HL-60 (cell line): ENCODE data around the gene RERE.

Source experiments
- DNase-seq, 2 experiments: peaks; one replicate each; pipeline ENCODE4 v3.0.0-alpha.2; 2010 to 2020; ENCODE audit warnings: low read depth in 1 of 2, low spot score in 1 of 2
- H3K27ac ChIP-seq: fragments of 250-450 bp; sonication (Bioruptor Pico); replicated peaks from 2 replicates; pipeline ENCODE4 v1.5.1; 2020; ENCODE audit warnings: mild to moderate bottlenecking, moderate library complexity
- H3K27me3 ChIP-seq: fragments of 250-450 bp; sonication (Bioruptor Pico); 2 replicates; pipeline ENCODE4 v1.5.1; 2021; ENCODE audit warnings: mild to moderate bottlenecking, moderate library complexity; ENCODE audit not compliant: insufficient read depth, poor library complexity, severe bottlenecking
- H3K4me3 ChIP-seq: replicated peaks from 2 replicates; pipeline ENCODE4 v1.5.1; 2011; ENCODE audit warnings: mild to moderate bottlenecking, control low read depth, low read length; ENCODE audit not compliant: insufficient read depth
- CTCF ChIP-seq: IDR thresholded peaks from one replicate; pipeline ENCODE4 v1.5.1; 2011; ENCODE audit warnings: low read length, control low read depth, inconsistent platforms; ENCODE audit not compliant: insufficient read depth
- GABPA ChIP-seq: IDR thresholded peaks from 2 replicates; pipeline ENCODE4 v1.6.1; 2012; ENCODE audit warnings: low read depth
- POLR2AphosphoS5 ChIP-seq: IDR thresholded peaks from 2 replicates; pipeline ENCODE4 v1.6.1; 2012; ENCODE audit warnings: low read depth
- REST ChIP-seq: IDR thresholded peaks from 2 replicates; pipeline ENCODE4 v1.6.1; 2012; ENCODE audit warnings: low read depth; ENCODE audit not compliant: insufficient replicate concordance
- SPI1 ChIP-seq: IDR thresholded peaks from 2 replicates; pipeline ENCODE4 v1.6.1; 2012; ENCODE audit warnings: low read depth, mild to moderate bottlenecking, borderline replicate concordance

The RERE gene

GRCh38 chr1:8455700-8456307 is 361.6 kb downstream of the RERE start:
- DNase-seq, result no peak
- no peak overlapping the region for H3K4me3 ChIP-seq
- no peak overlapping the region for H3K27ac ChIP-seq
- TF ChIP-seq CTCF (no peak), REST (no peak), SPI1 (no peak), POLR2AphosphoS5 (no peak), GABPA (no peak)
- H3K27me3 ChIP-seq, result no peaks in the 10 kb centered on the region

- no peaks in the 10 kb centered on the region for H3K27me3 ChIP-seq
- no peak overlapping the region for H3K27ac ChIP-seq
- DNase-seq, result no peak
- TF ChIP-seq GABPA (no peak), SPI1 (no peak), CTCF (no peak), POLR2AphosphoS5 (no peak), REST (no peak)
- H3K4me3 ChIP-seq, result no peak overlapping the region
These were observed 367.1 kb downstream of the RERE start for GRCh38 chr1:8450312-8450711.

GRCh38 chr1:8448911-8449661 is 368.4 kb downstream of the RERE start:
- no peak overlapping the region for H3K27ac ChIP-seq
- H3K4me3 ChIP-seq, result no peak overlapping the region

More at GRCh38 chr1:8448911-8449661, 368.4 kb downstream of the RERE start:
- no peaks in the 10 kb centered on the region for H3K27me3 ChIP-seq
- TF ChIP-seq REST (no peak), CTCF (no peak), POLR2AphosphoS5 (no peak), GABPA (no peak), SPI1 (no peak)
- no peak for DNase-seq
